Kidney tubule cell (primary cell): Measurements from ENCODE around the gene NRXN2.
A peak's percentile ranks its signal among the peaks of the same experiment; 100 is the strongest.
"Not testable (repeated sequence)": the region's sequence is repeated elsewhere in the genome, so short reads cannot be mapped to it uniquely, and the experiment has no call there.

ENCODE experiments used
- DNase-seq: peaks from one replicate; pipeline ENCODE4 v3.0.0-alpha.2; 2018; ENCODE audit warnings: low spot score

Gene NRXN2

DNA sequence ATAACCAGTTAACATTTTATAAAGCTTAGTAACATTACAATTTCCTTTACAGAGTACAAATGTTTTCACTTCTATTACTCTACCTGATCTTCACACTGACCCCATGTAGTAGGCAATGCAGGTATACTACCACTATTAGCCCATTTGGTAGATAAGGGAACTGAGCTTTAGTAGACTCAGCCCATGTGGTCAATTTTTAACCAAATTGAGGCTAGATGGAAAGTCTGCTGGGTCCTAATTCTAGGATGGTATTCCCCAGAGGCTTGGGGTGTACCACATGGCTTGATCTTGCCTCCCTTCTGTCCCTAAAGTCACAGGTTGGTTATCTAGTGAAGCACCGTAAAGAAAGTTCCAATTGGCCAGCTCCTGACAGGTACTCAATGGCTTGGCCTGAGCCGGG, 48.2 kb downstream of the NRXN2 start:
- DNase-seq = no peak

DNA sequence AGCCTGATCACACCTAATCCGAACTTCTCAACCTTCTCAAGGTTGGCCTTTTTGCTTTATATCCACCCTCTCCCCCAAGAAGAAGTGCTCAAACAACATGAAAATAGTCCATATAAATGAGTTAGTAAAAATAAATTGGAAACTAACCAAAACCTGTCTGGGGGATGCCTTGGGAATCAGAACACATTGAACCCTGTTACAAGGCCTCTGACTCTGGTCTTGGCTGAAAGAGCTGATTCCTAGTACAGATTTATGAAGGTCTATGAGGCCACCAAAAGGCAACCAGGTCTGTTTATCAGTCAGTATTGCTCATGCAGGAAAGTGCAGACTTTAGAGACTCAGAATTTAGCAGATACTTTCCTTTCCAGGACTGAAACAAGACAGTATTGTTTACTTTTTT, 49.7 kb downstream of the NRXN2 start:
- DNase-seq = no peak

DNA sequence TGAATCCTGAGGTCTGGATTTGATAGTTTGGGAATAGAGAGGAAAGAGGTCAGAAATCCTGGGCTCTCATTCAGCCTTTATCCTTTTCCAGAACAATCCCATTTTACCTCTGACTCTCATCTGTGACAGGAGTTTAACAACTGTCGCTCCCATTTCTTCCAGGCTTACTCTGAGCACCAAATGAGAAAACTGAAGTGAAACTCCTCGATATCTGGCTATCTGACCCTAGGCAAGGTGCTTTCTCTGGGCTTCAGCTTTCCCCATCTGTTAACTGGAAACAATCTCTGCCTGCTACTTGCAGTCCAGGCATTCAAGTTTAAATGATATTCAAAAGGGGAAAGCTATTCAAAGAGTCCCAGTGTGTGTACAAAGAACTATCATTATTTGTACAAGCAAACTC, 50.1 kb downstream of the NRXN2 start:
- no peak for DNase-seq

DNA sequence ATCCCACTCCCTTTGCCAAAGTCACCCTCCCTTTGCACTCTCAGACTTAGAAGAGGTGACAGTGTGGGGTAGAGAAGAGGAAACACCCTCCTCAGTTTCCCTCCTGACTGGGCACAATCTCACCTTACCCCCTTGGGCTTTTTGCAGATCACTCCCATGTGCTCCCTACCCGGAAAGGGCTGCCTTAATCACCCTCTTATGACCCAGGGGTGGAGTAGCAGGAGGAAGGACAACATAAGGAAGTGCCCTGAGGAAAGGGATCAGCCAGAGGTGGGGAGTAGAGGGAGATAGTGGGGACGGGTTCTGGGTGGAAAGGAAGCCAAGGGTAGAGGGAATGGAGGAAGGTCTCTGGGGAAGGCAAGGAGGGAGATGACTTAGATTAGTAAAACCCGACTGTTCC, 52.0 kb downstream of the NRXN2 start:
- DNase-seq = no peak

DNA sequence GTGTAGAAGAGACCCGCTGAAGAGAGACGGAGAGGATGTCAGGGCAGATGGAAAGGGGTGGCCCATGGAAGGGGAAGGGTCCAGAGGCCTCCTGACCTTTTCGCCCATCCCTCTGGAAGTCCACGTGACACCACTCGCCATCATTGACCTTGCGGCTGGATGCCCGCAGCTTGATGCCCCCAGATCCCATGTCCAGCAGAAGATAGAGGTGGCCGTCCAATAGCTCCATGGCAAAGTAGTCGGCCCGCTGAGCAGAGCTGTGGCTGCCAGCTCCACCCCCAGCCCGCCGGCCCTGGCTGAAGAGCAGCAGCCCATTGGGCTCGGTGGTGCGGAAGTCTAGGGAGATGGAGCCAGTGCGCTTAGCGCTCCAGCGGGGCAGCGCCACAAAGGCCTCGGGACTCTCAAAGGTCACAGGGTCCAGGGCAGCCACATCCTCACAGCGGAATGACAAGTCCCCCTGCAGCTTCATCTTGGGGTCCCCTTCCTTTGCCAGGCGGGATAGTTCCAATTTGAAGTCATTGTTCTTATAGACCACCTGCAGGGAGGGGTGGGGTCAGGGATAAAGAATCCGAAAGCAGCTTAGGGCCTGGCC, 55.7 kb downstream of the NRXN2 start:
- no peak for DNase-seq

DNA sequence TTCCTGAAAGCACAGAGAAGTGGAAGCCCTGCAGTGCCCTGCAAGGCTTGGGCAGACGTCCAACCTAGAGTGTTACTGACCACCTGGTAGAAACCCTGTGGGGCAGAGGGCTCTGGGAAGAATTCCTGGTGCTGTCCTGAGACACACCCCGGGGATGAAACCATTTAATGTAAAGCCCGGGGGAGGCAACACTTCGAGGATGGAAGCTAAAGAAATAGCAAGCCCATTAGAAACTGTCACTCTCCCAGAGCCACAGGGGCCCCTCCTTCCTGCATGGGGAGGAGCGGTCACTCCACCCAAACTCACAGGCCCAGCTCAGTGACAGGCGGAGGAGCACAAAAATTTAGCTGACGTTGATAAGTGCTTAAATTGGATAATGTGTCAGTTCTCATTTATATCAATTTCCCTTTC, 57.6 kb downstream of the NRXN2 start:
- no peak for DNase-seq

DNA sequence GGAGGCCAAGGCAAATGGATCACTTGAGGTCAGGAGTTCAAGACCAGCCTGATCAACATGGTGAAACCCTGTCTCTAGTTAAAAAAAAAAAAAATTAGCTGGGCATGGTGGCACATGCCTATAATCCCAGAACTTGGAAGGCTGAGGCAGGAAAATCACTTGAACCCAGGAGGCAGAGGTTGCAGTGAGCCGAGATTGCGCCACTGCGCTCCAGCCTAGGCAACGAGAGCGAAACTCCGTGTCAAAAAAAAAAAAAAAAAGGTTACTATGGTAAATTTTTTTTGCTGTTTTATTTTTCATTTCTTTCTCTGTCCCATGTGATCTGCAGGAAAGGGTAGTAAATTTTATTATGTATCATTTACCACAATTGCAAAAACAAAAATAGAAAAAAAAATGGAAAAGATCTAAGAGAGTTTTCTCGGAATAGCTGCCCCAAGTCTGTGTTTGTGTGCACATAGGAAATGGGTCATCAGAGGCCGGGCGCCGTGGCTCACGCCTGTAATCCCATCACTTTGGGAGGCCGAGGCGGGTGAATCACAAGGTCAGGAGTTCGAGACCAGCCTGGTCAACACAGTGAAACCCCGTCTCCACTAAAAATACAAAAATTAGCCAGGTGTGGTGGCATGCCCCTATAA, 58.6 kb downstream of the NRXN2 start:
- not testable (repeated sequence) for DNase-seq

DNA sequence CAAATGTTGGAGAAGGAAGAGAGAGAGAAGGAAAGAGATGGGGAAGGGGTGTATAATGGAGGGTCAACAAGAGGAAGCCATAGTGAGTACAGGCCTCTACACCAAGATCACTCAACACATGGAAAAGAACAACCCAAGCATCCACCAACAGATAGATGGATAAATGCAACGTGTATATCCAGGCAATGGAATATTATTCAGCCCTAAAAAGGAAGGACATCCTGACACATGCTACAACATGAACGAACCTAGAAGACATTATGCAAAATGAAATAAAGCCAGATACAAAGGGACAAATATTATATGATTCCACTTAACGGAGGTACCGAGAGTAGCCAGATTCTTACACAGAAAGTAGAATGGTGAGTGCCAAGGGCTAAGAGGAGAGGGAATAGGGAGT, 59.3 kb downstream of the NRXN2 start:
- DNase-seq = no peak

DNA sequence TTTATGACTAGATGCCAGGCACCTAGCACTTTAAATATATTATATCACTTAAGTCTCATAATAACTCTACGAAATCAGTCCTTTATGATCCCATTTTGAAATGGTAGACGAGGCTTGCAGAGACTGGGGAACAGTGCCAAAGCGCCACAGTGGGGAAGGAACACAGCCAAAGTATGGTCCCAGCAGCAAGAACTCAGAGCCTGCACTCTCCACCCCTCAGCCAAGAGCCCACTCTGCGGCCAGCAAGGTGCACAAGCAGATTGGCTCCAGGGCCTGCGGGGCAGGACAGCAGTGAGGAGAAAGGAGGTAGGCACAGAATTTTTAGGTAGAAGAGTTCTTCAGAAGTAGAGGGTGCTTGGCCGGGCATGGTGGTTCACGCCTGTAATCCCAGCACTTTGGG, 61.4 kb downstream of the NRXN2 start:
- no peak for DNase-seq

DNA sequence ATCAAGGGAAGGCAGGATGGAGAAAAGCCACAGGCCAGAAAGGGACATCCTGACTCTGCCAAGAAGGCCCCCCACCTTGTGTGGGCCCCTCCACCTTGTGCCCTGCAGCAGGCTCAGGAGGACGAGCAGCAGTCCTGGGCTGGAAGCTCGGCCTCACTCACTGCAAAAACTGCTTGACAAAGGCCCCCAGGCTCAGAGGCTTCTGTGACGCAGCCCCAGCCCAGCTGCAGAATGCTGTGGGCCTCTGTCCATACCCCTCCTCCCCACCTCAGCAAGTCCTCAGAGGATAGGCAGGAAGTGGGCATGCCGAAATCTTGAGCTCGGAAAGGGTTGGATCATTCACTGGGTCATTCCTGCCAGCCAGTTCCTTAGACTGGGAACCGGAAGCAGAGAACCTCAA, 61.9 kb downstream of the NRXN2 start:
- no peak for DNase-seq

DNA sequence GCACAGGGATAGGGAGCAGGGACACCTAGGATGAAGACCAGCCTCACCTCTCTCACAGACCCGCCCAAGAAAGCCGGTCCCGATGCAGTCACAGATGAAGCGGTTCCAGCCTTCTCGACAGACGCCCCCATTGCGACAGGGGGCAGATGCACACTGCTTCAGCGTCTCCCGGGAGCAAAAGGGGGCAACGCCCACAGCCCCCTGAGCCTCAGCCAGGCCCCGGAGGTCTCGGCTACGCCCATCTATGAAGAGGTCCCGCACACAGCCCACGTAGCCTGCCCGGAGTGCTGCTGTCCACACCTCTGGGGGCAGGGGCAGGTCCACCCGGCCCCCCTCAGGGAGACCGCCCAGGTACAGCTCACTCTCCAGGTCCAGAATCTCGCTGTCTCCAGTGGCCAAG, 62.3 kb downstream of the NRXN2 start:
- DNase-seq = no peak

DNA sequence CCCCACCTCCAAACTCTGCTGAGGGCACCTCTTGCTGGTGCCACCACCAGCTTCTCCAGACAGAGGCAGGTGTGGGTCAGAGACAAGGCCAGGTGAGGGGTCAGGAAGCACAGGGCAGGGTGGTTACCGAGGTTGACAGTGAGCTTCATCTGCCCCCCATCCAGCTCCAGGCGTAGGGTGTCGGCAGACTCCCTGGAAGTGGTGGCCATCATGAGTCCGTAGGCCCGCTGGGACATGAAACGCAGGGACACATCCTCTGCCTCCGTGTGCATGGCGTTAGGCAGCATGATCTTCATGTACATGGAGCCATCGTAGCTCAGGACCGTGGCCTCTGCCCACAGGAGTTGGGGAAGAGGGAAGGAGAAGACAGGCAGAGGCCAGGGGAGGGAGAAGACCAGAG, 62.8 kb downstream of the NRXN2 start:
- no peak for DNase-seq

DNA sequence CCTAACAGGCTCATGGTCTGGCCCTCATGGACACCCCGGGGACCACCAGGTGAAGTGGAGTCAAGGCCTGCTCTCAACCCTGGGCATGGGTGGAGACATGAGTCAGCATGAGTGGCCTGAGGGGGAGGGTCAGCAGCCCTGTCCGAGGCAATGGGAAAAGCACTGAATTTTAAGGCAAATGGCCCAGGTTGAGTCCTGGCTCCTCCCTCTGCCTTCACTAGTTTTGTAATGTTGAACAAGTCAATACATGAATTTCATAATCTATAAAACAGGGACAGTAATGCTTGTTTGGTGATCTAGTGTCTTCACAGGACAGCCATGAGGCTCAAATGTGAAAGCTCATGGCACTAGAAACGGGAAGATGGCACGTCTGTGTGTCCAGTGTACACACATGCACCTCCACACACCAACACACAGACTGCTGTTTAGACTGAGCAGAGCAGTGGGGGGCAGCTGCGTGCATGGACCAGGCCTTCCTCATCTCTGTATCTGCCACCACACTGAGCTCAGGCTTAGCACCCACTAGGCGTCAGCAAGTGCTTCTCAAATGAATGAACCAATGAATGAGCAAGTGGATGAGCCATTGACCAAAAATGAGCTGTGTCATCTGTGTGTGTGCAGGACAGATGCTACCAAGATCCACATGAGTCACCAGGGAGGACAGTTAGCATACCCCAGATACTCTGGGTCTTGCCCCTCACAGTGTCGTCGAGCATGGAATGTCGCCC, 63.4 kb downstream of the NRXN2 start:
- DNase-seq = peak; percentile 92

DNA sequence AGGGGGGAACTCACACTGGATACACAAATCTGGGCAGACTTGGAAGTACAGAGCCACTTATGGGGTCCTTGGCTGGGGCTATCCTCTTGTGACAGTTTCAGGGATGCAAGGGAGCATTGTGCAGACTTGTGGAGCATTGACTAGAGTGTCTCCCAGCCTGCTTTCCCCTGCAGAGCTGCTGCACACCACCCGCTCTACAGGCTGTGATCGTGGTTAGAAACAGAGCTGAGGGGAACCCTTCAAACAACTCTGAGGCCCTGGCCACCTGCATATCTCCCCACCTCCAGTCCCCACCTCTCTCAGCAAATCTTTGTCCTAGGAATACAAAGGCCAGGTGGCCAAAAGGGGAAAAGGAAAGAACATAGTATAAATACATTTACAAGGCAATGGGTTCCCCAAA, 64.7 kb downstream of the NRXN2 start:
- no peak for DNase-seq

DNA sequence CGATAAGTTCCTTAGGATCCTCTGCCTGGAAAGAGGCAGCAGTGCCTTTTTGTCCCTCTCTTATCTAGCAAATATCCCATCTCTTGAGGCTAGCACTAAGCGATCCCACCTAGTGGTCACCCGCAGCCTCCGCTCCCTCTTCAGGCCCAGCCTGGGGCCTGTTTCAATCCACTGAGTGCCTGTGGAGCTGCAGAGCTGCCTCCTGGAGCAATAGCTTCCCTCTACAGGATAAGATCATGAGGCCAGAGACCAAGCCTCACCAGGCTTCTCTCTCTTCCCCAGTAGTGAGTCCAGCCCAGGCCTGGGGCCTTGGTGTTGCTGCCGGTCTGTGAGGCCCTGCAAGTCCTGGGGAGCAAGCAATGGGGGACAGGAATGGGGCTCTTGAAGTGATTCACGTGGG, 66.1 kb downstream of the NRXN2 start:
- no peak for DNase-seq

DNA sequence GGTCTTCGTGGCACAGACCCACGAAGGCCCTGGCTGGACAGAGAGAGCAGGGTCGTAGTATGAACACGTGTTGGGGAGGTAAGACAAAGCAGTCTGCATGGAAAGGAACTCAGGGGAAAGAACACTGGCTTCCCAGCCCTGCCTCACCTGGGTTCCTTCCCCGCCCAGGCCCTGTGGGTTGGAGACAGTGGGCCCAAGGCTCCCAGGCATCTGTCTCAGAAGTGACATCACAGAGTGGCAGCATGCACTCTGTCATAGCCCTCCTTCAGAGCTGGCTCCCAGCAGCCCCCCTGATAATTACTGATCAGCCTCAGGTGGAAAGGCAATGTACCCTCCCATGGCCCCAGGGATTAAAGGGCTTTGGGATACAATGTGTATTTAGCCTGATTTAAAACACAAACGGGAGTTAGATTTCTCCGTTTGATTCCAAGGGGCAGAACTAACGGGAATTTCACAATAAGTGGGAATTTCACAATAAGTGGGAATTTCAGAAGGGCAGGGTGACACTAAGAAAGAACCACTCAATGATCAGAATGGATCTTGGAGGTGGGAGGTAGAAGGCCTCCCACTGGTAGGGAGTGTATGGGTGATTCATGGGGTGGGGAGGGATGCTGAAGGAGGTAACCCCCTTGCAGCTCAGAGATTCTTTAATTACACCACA, 66.9 kb downstream of the NRXN2 start:
- no peak for DNase-seq

DNA sequence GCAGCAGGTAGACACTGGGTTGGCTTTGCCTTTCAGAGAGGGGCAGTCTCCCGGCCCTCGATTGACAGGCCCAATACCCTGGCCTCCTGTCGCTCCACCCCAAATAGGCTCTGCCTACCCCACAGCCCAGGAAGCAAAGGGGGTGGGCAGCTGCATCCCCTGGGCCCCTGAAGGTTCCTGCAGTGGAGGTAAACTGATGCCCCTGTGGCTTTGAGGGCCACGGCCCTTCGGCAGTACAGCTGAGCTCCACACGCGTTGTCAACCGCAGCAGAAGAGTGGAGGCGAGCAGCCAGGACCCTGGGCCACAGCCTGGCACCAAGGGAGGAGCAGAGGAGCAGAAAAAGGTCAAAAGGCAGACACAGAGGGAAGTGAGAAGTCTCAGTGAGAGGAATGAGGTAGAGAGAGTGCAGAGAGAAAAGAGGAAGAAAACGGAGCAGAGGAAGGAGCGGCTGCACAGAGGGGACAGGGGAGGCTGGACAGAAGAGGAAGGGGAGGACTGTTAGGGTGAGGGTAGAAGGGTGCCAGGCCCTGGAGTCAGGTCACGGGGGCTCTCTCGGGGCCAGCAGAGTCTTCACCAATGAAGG, 67.9 kb downstream of the NRXN2 start:
- no peak for DNase-seq

DNA sequence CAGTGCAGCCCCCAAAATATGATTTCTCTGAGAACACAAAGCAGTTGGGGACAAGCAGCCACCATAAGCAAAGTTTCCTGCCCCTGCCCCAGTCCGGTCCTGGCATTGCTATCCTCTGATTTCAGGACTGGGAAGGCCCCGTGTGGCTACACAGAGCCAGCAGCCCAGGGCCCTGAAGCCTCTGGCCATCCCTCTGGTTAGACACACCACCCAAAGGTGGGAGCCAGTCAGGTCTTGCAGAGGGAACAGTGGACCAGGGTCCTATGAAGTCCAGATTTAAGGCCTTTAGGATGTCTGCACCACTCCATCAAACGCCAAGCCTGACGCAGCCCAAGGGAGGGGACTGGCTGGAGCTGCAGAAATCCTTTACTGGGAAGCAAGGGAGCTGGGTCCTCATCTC, 68.6 kb downstream of the NRXN2 start:
- DNase-seq = no peak

DNA sequence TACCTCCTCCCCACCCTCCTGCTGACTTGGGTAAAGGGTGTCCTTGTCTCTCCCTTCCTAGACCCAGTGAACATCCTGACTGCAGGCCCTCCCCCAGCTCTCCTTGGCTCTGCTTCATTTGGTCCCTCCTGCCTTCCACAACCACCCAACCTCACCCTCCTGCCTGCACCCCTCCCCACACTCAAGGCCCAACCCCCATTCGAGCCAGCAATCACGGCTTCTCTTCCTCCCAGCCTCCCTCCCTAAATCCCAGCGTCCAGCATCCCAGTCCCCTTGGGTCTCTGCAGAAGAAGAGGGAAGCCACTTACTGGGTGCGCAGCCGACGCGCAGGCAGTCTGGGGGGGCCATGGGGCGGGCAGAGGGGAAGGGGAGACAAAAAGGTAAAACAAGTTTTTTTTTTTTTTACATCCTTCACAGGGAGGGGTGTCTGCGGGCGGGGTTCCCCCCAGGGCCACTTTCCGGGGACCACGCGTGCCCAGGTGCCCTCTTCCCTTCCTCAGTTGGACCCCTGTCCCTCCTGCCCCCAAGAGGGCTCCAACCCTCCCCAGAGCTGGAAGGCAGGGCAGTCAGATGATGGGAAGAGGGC, 69.5 kb downstream of the NRXN2 start:
- no peak for DNase-seq

DNA sequence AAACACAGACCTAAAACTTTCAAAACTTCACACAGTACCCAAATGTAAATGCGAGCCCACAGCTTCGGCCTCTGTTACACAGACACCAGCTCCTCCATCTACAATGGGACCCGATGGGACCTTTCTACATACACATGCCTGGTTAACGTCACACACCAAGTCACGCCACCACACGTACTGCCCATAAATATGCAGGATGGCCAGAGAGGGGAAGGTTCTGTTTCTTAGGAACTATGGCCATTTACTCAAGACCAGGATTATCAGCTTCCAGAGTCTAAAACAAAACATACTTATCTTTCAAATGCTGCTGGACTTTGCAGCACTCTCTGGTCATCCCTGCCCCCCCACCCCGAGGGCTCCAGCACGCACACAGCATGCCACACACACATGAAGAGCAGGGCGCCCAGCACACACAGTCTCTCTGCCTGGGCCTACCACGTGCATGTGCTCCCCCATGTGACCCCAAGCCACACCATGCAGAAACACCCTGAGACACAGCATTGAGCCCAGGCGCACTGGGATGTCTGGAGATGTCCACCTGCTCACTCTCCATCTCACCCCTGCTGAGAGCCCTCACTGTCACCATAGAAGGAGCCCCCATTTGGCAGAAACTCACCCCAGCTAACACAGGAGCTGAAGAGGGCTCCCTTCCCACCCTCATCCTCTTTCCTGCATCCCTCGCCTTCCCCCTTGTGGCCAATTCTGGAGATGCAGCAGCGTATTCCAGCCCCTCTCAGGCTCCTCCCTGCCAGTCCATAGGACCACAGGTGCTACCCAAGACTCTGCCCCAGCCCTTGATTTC, 70.2 kb downstream of the NRXN2 start:
- peak; percentile 62 for DNase-seq

DNA sequence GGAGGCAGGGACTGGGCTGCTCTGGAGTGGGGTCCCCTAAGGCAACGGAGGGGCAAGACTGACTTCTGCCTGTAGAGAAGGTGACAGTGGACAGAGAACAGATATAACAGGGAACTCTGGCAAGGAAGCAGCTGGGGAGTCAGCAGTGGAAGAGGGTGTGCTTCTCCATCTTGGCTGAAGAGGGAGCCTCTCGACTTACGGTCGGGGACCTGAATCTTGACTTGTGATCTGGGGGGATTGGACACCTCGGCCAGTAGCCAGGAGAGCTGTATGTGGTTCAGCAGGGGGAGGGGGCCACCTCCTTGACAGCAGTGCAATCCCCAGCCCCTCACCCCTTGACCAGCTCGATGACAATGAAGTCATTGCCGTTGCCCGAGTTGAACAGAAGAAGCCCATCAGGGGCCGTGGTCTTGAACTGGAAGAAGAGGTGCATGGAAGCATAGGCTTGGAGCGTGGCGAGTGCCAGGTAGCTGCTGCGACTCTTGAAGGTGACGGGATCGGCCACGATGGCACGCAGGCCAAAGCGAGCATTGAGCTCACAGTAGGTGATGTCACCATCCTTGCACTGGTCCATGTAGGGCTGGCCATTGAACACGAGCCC, 72.0 kb downstream of the NRXN2 start:
- peak; percentile 25 for DNase-seq
